GM21515 (cell line): ENCODE data around the gene IMP3.
"Not testable (repeated sequence)": the region's sequence is repeated elsewhere in the genome, so short reads cannot be mapped to it uniquely, and the experiment has no call there.

Experiments
- ATAC-seq: cut with Tn5 transposase; IDR thresholded peaks from one replicate; pipeline ENCODE4 v1.9.1; 2021; ENCODE audit not compliant: unreplicated experiment

Gene IMP3

GRCh38 chr15:75639709-75640482, at the start of gene IMP3:
Gene IMP3, minus strand, starts transcription at chr15:75640224. Its CDS starts 56 bp downstream, at chr15:75640168.
- peak; percentile 88 for ATAC-seq

GRCh38 chr15:75689429-75689828, 49.4 kb upstream of the IMP3 start:
- ATAC-seq: not testable (repeated sequence)

DNA sequence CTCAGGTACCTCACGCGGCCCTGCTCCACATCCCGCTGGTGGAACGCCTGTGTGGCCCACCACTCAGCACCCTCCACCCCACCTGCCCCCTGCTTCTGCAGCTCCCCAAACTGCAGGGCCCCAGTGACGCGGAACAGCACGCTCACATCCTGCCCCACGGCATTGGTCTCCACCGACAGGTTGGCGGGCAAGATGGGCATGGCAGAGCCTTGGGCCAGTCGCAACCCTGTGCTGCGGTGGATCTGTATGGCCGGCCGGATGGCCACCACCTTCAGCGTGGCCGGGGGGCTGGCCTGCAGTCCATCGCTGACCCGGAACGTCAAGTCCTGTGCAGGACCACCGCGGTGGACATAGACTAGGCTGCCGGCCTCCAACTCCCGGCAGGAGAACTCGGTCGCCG, 48.8 kb upstream of the IMP3 start:
- ATAC-seq: no peak

DNA sequence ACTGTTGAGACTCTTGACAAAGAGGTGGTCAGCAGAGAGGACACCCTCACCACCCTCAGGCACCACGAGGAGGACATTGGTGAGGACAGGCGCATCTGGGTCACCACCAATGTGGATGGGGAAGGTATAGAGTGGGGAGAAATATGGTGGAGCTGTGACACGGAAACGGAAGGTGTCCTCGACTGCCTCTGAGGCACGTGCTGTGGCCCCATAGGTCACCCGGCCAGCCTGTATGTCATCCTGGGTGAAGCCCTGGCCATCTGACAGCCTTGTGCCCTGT, 48.2 kb upstream of the IMP3 start:
- ATAC-seq: no peak

DNA sequence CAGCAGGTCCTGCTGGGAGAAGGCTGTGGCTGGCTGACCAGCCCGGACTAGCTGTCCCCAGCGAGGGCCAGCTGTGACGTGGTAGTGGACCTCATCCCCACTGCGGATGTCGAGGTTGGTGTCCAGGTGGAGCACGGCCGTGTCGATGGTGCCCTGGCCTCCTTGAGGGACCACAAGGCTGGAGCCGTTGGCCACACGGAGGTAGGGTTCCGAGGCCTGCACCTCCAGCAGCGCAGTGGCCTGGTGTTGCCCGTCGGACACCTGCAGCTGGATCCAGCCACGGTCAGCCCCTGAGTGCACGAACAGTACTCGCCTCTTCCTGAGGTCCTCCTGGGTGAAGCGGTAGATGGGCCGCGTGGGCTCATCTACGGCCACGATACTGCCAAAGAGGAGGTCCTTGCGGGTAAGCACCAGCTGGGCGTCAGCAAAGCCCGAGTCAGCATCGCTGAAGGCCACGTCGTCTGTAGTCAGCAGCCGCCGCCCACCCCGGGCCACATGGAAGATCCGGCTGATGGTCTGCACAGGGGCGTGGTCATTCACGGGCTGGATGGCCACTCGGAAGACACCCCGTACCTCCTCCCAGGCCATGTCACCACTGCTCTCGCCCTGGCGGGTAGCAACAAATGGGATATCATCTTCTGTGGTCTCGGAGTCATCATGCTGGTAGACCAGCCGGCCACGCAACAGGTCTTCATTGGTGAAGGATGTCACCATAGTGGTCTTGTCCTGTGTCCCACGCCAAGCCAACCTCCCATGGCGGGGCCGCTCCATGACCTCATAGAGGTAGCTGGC, 47.7 kb upstream of the IMP3 start:
- ATAC-seq: no peak

DNA sequence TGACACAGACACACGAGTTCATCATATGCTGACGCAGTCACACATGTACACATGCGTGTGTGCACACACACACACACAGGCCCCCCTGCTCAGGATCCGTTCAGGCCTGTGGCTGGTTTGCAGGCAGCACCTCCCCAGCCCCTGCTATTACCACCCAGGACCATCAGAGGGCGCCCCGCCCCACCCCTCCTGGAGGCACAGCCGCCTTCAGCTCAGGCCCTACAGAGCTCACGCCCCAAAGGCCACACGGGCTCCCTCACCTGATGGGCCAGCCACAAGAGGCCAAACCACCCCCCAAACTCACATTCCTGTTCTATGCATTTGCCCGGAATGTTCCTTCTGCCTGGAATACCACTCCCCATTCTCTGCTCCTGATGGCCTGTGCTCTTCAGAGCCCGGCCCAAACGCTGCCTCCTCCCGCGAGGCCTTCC, 46.2 kb upstream of the IMP3 start:
- not testable (repeated sequence) for ATAC-seq

DNA sequence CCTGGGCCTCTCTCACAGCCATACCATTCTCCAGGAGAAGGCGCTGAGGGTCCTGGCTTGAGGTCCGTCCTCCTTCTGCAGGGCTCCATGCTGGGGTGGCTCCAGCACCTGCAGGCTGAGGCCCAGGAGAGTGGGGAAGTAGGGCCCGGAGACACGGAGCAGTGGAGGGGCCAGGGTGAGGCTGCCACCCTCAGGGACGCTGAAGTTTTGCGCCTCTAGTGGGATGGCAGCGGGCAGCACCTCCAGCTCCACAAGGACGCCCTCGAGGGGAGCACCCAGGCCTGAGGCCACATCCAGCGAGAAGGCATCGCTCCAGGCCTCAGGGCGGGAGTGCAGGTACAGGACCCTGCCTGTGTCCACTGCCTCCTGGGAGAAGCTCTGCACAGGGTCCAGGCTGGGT, 45.2 kb upstream of the IMP3 start:
- ATAC-seq: no peak

DNA sequence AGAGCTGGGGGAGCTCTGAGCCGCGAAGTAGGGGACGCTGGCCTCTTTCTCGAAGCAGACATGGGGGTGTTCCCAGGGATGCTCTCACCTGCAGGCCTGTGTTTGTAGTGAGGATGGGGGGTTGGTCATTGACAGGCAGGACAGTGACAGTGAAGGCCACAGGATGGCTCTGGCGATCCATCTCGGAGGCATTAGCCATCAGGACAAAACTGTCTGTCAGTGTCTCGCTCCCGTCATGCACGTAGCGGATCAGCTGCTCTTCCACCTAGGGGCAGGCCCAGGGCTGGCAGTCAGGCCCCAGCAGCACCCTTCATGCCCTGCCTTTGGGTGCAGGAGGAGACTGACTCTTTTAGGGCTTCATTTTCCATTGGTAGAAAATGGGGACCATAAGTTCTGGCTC, 44.6 kb upstream of the IMP3 start:
- no peak for ATAC-seq

- ATAC-seq: not testable (repeated sequence)
These were observed 43.8 kb upstream of the IMP3 start for GRCh38 chr15:75683646-75684312.

DNA sequence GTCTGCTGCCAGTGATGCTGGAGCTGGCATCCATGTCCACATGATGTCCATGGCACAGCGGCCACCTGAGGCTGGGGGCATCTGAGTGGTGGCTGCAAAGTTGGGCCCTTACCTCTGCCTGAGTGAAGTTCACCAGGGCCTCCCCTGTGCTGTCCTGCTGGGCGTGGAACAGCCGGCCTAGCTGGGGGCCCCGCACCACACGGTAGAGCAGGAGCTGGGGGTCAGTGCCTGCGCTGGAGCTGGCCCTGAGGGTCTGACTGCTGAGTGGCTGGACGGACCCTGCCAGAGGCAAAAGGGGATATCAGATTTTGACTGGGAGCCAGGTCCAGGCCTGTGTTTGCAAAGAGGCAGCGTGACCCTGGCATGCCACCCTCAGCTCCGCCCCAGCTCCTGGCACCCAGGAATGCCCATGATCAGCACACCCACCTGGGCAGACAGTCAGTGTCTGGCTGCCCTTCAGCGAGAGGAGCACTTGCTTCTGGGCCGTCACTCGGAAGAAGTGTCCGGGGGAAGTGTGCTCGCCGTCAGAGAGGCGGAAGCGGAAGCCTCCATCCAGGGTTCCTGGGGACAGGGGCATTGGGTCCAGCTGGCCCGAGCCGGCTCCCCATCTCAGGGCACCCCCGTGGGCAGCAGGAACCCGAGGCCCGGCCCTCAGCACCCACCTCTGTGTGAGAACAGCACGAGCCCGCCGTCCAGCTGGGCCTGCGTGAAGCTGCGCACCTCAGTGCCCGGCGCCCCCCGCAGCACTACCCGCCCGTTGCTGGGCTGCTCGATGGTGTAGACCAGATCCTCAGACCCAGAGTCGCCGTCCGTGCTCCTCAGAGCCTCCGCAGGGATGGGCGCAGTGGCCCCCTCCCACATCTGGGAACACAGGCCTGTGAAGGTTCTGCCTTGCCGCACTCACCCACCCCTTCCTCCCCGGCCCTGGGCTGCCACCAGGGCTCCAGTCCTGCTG, 42.4 kb upstream of the IMP3 start:
- no peak for ATAC-seq

DNA sequence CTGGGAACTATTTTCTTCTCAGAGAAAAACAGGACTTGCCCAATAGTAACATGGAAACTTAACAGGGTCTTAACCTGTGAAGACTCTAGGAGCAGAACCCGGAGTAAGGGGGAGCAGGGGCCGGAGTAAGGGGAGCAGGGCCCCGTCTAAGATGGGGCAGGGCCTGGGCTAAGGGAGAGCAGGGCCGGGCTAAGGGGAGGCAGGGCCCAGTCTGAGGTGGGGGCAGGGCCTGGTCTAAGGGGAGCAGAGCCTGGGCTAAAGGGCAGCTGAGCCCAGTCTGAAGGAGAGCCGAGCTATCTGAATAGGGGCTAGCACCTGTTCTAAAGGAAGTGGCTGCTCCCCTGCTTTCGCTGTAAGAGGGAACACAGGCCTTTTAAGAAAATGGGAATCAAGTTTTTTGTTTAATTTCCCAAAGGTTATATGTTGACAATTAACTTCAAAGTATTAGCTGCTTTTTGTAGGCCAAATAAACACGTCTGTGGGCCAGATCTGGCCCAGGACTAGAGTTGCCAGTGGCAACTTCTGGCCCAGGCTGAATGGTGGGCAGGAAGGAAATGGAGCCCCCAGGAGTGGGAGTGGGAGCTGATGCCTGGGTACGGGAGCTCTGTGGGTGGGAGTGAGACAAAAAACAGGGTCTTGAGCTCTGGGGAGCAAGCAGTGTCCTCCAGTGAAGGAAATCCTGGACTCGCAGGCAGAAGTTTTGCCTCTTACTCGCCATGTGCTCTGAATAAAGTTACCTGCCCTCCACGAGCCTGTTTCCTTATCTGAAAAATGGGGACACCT, 40.2 kb upstream of the IMP3 start:
- no peak for ATAC-seq

- ATAC-seq: not testable (repeated sequence)
These were observed 38.3 kb upstream of the IMP3 start for GRCh38 chr15:75678324-75678690.

DNA sequence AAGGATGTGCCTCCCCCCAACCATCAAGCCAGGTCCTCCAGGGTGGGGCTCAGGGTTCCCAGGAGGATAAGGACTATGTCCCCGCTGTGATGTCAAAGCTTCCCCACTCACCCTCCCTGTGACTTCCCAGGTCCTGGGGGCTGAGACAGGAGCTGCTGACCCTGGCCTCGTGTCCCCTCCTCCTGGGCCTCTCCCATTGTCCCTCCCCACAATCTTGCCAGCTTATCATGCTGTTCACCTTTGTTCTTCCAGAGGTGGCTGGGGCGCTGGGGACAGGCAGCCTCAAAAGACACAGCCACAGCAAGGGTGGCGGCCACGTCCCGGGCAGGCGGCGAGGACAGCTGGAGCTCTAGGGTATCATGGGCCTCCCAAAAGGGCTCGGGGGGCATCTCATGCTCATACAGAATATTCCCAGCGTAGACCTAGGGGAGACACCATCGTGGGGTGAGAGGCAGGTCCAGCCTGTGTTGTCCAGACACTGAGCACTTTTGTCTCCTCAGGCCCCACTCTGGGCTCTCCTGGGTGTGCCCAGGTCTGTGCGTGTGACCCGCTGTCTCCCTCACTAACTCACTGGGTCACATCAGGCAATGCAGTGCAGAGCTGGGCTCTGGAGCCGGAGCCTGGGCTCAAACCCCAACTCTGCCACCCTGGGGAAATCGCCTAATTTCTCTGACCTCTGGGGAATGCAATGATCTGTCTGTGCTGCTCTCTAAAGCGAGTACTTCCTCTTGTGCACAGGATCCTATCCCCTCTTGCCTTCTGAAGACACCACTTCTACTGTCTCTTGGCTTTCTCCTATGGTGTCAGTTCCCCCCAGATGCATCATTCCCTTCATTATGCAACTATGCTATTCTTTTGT, 37.7 kb upstream of the IMP3 start:
- ATAC-seq: no peak

GRCh38 chr15:75676688-75677464, 36.9 kb upstream of the IMP3 start:
- no peak for ATAC-seq

DNA sequence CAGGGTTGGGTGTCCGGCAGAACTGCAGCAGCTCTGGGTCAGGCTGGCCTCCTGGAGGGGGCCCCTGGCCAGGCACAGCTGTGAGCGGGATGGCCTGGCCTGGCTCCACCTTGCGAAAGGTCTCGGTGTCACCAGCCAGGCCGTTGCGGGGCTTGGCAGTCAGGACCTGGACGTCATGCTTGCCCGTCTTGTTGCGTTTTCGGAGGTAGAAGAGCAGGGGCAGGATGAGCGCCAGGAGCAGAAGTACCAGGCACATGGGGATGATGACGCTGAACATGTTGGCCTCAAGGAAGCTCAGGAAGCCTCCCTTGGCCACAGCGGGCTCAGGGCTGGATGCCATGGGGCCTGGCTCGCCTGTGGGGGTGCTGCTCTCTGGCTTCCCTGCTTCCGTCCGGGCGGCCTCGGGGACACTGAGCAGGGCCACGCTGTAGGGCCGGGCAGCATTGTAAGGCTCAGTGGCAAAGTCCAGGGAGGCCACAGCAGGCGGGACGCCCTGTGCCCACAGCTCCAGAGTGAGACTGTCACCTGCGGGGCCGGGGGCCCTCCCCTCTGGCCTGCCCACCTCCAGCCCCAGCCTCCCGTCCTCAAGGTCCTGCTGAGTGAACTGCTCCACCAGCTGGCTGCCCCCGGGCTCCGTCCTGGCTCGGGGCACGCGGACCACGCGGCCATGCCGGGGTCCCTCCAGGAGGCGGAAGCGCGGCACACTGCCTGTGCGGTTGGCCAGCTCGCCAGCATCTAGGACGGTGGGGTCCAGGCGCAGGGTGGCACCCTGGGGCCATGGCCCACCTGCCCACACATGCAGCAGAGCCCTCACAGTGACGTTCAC, 35.8 kb upstream of the IMP3 start:
- no peak for ATAC-seq

DNA sequence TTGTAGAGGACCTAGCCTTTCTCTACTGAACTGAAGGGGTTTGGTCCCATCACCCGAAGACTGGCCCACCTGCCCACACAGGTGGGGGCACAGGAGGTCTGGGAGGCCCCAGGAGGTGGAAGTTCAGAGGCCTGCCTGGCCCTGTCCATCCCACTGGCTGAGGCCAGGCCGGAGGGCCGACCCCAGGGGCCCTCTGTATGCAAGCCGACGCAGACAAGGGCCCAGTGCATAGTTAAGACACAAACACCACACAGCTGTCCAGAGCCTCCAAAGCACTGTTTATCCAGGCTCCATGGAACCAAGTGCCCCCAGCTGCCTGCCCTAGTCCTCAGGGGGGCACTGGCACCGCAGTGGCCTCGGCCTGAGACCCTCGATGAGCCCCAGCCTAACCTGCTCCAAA, 34.3 kb upstream of the IMP3 start:
- no peak for ATAC-seq

DNA sequence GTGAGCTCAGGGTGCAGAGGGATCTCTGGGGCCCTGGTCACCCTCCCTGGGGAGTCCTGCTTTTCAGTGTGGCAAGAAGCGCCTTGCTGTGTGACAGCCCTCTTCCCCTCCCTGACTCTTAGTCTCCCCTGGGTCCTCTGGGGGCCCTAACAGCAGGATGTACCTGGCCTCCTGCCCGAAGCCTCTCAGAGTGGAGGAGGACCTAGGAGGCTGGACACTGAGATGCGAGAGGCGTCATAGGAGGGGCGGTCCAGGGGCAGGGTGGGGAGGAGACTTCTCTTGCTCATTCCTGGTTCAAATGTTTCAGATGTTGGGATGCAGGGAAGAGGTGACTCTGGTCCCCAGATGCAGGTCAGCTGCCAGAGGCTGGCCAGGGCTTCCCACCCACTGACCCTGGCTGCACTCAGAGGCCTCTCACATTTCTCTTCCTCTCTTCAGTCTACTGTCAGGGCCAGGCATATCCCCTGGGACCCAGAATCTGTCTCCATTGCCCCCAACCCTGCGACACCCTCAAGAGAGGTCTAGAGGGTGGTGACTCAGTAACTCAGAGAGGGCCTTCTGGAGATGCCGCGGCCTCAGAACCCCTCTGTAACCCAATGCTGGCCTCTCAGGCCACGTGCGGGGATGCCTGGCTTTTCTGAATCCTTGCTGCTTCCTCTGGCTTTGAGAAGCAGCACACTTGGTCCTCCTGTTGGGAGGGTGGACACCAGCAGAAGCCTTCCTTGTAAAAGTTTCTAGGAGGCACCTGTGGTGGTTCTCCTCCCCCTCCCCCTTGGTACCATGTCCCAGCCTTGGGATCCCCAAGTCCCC, 33.6 kb upstream of the IMP3 start:
- no peak for ATAC-seq
